Measurements from ENCODE around the gene RBBP8NL. TPM values are rescaled to one million over a fixed set of nuclear protein-coding genes. Genes with fewer than 3 reads are reported as not detected.
A peak's percentile ranks its signal among the peaks of the same experiment; 100 is the strongest.

Gene RBBP8NL
- total and polyA plus RNA-seq, 9 of the 15 experiments (the other 6 are each of a cell fraction or from before 2014, with no cell fraction given) = not detected

GRCh38 chr20:62366370-62367135 lies 60.8 kb downstream of the RBBP8NL start (continued):
- peak; percentile 29 for TF ChIP-seq CCNT2 (IDR thresholded peaks at IDR 0.05; ENCODE audit: borderline replicate concordance, extremely low read depth, insufficient read length, low read depth, low read length)
- no peak for TF ChIP-seq EHMT2 (IDR thresholded peaks at IDR 0.05)
- no peak for TF ChIP-seq NFE2L1 (tag; IDR thresholded peaks at IDR 0.05; ENCODE audit: borderline replicate concordance, low read depth)
- no peak for TF ChIP-seq TEAD2 (tag; IDR thresholded peaks at IDR 0.05)
- TF ChIP-seq FIP1L1 (IDR thresholded peaks at IDR 0.05; ENCODE audit: low read depth, low read length, poor library complexity, severe bottlenecking) = peak; percentile 63
- no peak for TF ChIP-seq TAF9B (IDR thresholded peaks at IDR 0.05; ENCODE audit: partially characterized antibody)
- no peak for TF ChIP-seq BRD4 (IDR thresholded peaks at IDR 0.05)
- peak in 1 of 3 experiments; percentile 34 for TF ChIP-seq YY1 (IDR thresholded peaks at IDR 0.05; ENCODE audit: borderline replicate concordance in 1 of 3, control insufficient read depth in 1 of 3, extremely low read depth in 1 of 3, insufficient read depth in 3 of 3, insufficient read length in 1 of 3, insufficient replicate concordance in 2 of 3, low read depth in 1 of 3, low read length in 2 of 3)
- TF ChIP-seq, protein P1, sequence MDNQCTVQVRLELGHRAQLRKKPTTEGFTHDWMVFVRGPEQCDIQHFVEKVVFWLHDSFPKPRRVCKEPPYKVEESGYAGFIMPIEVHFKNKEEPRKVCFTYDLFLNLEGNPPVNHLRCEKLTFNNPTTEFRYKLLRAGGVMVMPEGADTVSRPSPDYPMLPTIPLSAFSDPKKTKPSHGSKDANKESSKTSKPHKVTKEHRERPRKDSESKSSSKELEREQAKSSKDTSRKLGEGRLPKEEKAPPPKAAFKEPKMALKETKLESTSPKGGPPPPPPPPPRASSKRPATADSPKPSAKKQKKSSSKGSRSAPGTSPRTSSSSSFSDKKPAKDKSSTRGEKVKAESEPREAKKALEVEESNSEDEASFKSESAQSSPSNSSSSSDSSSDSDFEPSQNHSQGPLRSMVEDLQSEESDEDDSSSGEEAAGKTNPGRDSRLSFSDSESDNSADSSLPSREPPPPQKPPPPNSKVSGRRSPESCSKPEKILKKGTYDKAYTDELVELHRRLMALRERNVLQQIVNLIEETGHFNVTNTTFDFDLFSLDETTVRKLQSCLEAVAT (IDR thresholded peaks at IDR 0.05) = no peak
- TF ChIP-seq SAFB2 (IDR thresholded peaks at IDR 0.05; ENCODE audit: borderline replicate concordance, low read depth, low read length, severe bottlenecking) = no peak
- TF ChIP-seq, protein P2, sequence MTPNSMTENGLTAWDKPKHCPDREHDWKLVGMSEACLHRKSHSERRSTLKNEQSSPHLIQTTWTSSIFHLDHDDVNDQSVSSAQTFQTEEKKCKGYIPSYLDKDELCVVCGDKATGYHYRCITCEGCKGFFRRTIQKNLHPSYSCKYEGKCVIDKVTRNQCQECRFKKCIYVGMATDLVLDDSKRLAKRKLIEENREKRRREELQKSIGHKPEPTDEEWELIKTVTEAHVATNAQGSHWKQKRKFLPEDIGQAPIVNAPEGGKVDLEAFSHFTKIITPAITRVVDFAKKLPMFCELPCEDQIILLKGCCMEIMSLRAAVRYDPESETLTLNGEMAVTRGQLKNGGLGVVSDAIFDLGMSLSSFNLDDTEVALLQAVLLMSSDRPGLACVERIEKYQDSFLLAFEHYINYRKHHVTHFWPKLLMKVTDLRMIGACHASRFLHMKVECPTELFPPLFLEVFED (CRISPR knock-in tag; conservative IDR thresholded peaks at IDR 0.05) = no peak

Data from K562 (cell line).